Lower leg skin (tissue), 3 donors: ENCODE measurements around the gene YTHDC1.

ENCODE experiments used
- CTCF ChIP-seq, 3 donors: fragments of 450-650 bp; IDR thresholded peaks; one replicate each; pipeline ENCODE4 v1.5.1; 2016; ENCODE audit warnings: antibody characterized with exemption in 3 of 3, mild to moderate bottlenecking in 3 of 3, moderate library complexity in 2 of 3
- POLR2A ChIP-seq, 2 donors: fragments of 450-650 bp; IDR thresholded peaks; one replicate each; pipeline ENCODE4 v1.6.1; 2016 to 2017; ENCODE audit warnings: antibody characterized with exemption in 2 of 2, mild to moderate bottlenecking in 1 of 2, moderate library complexity in 1 of 2

GRCh38 chr4:68375667-68376559, 26.0 kb upstream of the YTHDC1 start:
- peak in 1 of 3 donors; percentile 57 for TF ChIP-seq CTCF (IDR thresholded peaks at IDR 0.05)
- no peak for TF ChIP-seq POLR2A (IDR thresholded peaks at IDR 0.05)
